Inflammatory macrophage treated with lipopolysaccharide for 1 hour (primary cell): Measurements from ENCODE around the gene TCTN2.

Experiments used
- DNase-seq, 2 donors: peaks; one replicate each; pipeline ENCODE4 v3.0.0-alpha.2; 2020 to 2022

The TCTN2 gene

DNA sequence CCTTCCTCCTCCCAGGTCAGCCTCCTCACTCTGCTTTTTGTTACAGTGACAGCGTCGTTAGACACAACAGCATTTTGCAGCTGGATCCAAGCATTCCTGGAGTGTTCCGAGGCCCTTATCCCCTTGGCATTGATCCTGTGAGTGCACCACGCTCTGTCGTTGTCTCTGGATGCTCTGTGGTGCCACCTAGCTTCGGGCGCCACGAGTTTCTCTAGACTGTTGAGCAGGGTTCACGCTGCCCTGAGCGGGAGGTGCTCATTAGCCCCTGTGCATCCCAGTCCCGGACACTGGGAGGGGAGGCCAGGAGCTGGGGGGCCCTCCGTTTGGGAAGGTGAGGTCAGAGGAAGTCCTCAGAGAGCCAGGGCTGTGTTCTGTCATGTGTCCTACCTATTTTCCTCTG lies 73.9 kb downstream of the TCTN2 start:
- no peak for DNase-seq

DNA sequence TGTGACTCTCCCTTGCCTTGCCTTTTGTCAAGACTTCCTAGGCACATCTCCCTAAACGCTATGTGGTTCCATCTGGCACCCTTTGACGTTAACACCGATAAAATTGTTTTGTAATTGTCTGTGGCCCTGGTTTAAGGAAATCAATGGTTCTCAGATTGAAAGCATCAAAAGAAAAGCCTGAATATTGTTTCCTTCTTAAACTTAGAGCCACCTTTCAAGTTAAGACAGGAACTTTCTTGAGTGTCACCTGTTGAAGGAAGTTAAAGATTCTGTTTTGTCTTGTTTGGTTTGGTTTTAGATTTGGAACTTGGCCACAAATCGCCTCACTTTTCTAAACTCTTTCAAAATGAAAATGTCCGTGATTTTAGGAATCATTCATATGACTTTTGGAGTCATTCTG lies 76.4 kb downstream of the TCTN2 start:
- no peak for DNase-seq

DNA sequence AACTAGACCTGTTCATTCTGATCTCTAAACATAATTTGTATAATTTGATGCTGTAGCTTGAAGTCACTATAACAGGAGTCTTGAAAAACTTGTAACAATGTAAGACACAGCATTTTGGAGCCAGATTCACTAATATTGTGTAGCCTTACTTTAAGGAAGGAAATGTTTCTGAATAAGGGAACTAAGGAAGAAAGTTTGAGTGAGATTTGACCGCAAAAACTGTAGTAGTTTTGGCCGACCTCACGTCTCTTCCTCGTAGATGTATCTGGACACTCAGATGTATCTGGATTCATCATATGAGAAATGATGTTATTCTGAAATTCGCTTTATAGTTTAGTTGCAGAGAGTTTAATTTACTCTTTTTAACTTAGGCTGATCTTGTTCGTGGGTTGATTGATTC lies 77.2 kb downstream of the TCTN2 start:
- DNase-seq = peak in 1 of 2 donors; percentile 43

DNA sequence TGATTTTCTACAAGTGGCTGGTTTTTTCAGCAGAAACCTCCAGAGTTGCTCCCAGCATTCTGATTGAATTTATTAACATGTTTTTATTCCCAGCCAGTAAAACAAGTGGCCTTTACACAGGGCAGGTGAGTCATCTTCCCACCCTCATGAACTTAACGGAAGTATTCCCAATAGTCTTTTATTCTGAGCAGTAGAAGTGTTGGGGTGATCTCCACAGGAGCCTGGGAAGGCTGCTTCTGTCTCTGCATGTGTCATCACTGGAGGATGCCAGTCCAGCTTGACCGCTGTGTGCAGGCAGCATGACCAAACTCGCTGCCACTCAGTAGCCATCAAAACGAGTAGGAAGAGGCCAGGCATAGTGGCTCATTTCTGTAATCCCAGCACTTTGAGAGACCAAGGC lies 77.7 kb downstream of the TCTN2 start:
- no peak for DNase-seq

DNA sequence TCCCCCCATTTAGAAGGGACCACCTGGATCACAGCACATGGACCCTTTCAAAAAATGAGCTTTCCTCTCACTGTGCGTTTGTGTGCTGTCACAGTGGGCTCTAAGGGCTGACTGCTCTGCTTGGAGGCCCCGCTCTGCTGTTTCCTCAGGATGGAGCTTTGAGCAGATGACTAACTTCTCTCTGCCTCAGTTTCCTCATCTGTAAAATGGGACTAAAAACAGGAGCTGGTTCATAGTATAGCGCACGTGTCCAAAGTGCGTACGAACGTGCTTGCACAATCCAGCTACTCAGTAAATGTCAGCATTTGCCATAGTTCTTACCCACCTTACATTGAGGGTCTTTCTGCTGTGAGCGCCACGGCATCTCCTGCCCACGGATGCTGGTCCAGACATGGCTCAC lies 78.4 kb downstream of the TCTN2 start:
- no peak for DNase-seq

DNA sequence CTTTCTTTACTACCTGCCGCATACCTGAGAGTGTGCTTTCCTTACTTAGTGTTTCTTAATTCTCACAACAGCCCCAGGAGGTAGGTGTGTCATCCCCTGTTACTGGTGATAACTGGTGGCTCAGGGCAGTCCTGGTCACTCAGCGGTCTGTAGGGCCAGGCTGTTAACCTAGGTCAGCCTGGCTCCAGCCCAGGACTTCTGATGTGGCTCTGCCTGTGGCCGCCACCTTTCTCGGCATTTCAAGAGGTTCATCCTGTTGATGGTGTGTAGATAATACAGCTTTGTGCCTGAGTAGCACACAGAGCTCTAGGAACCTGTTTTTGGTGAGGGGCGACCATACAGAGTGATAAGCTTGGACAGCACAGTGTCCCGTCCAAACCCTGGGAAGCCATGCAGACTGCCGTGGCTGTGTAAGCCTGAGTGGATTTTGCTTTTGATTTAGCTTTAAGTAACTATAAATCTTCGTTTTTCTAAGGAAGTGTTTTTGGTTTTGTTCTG lies 79.3 kb downstream of the TCTN2 start:
- DNase-seq = no peak

DNA sequence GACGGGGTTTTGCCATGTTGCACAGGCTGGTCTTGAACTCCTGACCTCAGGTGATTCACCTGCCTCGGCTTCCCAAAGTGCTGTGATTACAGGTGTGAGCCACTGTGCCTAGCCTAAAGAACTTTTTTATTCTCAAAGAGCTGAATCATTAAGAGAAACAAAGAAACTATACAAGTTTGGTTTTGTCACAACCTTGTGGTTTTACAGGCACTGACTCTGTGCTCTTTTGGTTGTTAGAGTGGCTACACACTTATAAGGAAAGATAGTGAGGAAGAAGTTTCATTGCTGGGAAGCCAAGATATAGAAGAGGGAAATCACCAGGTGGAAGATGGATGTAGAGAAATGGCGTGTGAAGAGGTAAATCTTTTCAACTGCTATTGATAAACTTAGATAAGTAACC lies 81.1 kb downstream of the TCTN2 start:
- DNase-seq = no peak

DNA sequence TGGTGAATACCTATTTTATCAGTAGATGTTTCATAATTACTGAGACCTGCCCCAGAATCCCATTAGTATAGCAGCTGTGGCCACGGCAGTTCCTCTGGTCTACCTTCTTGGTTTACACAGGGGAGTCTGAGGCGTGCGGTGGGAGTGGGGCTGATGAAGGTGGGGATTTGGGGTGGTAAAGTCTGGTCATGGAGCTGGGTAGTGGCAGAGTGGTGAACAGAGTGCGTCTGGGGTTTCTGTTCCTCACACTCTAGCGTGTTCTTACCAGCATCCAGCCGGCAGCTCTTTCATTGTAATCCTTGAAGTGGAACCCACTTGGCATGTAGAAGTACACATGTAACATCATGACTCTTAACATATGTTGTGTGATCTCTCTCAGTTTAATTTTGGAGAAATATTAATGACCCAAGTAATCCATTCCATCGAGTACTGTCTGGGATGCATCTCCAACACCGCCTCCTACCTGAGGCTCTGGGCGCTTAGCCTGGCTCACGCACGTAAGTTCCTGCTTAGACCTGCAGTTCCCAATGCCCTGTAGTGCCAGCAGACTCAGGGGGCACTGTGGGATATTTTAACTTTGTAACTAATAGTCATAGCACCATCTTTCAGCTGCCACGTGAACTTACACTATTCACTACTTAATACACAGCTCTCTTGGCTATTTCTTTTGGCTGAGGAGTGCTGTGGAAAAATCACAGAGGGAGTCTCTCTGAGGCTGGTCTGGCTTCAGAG lies 83.3 kb downstream of the TCTN2 start:
- DNase-seq = no peak

DNA sequence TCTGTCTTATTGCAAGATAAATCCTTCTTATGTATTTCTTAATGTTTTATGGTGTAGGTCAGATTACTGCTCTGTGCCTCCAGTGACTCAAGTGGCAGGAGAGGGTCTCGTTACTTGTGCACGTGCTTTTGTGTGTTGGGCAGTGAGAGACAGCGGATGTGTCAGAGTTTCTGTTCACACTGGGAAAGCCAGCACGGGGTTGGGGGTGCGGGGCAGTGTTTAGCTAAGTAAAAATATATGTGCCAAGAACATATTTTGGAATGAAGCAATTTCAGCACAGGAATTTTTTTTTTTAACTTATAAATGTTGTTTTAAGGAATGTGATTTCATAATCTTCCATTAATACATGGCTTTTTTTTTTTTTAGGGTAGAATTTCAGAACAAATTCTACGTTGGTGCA lies 86.6 kb downstream of the TCTN2 start:
- no peak for DNase-seq
